ENCODE data around the gene NMB. TPM values are rescaled to one million over a fixed set of nuclear protein-coding genes. Genes with fewer than 3 reads are reported as not detected.

The NMB gene
- total and polyA plus RNA-seq, 10 donors: 1.0 to 5.5 (median 2.5) TPM

DNA sequence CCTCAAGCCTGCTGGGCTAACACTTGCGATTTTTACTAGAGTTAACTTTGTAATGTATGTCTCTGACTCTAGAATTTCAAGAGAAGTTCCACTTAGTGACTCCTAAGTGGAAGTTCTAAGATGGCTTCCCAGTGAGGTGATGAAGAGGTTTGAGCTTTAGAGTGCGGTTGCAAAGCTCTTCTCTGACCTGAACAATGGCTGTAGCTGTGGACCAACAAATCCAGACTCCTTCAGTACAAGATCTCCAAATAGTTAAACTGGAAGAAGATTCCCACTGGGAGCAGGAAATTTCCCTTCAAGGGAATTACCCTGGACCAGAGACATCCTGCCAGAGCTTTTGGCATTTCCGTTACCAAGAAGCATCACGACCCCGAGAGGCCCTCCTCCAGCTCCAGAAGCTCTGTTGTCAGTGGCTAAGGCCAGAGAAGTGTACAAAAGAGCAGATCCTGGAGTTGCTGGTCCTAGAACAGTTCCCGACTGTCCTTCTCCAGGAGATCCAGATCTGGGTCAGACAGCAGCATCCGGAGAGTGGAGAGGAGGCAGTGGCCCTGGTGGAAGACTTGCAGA, 26.2 kb downstream of the NMB start:
- WGBS, 5 donors: 28 to 46% (median 44%) methylated on average over 7 of the region's 7 CpGs
- H3K9me3 ChIP-seq: no peaks in the 10 kb centered on the region
- intact Hi-C loops (cut with DNase I; ENCODE audit: low total_unique reads): no loop called here
- TF ChIP-seq POLR2A (IDR thresholded peaks at IDR 0.05) (no peak), POLR2AphosphoS5 (IDR thresholded peaks at IDR 0.05) (no peak)
- TF ChIP-seq, protein P1, sequence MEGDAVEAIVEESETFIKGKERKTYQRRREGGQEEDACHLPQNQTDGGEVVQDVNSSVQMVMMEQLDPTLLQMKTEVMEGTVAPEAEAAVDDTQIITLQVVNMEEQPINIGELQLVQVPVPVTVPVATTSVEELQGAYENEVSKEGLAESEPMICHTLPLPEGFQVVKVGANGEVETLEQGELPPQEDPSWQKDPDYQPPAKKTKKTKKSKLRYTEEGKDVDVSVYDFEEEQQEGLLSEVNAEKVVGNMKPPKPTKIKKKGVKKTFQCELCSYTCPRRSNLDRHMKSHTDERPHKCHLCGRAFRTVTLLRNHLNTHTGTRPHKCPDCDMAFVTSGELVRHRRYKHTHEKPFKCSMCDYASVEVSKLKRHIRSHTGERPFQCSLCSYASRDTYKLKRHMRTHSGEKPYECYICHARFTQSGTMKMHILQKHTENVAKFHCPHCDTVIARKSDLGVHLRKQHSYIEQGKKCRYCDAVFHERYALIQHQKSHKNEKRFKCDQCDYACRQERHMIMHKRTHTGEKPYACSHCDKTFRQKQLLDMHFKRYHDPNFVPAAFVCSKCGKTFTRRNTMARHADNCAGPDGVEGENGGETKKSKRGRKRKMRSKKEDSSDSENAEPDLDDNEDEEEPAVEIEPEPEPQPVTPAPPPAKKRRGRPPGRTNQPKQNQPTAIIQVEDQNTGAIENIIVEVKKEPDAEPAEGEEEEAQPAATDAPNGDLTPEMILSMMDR (IDR thresholded peaks at IDR 0.05 in 8 of 11, conservative IDR thresholded peaks at IDR 0.05 in 3 of 11): no peak
- peaks cover 0 to 11% (median 0%) of the 10 kb centered on the region in 6 donors for H3K36me3 ChIP-seq
- H3K27ac ChIP-seq: peak overlapping the region; percentile 71 to 96 (median 94)
- no peak for DNase-seq
- H3K27me3 ChIP-seq (replicated peaks in 1 of 7): no peaks in the 10 kb centered on the region
- H3K4me3 ChIP-seq: peak overlapping the region; percentile 49 to 95 (median 71)
- H3K4me1 ChIP-seq: peaks cover 29 to 67% (median 47%) of the 10 kb centered on the region in 6 donors

DNA sequence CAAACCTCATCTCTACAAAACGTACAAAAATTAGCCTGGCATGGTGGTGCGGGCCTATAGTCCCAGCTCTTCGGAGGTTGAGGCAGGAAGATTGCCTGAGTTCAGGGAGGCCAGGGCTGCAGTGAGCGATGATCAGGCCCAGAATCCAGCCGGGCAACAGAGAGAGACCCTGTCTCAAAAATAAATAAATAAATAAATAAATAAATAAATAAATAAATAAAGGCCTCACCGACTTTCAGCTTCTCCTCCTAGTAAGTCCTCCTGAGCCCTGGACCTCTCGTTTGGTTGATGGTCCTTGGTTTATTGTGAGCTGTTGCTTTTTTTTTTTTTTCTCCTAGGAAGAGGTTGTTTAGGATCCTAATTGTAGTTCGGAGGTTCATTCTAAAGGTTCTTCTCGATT, 29.0 kb downstream of the NMB start:
- Histone ChIP-seq H3K27me3 (replicated peaks in 1 of 7) (no peaks in the 10 kb centered on the region), H3K4me1 (peaks cover 14 to 52% (median 29%) of the 10 kb centered on the region in 6 donors), H3K9me3 (no peaks in the 10 kb centered on the region), H3K27ac (no peak overlapping the region), H3K4me3 (no peak overlapping the region), H3K36me3 (peaks cover 0 to 10% (median 0%) of the 10 kb centered on the region in 6 donors)
- TF ChIP-seq, protein P1 (IDR thresholded peaks at IDR 0.05 in 8 of 11, conservative IDR thresholded peaks at IDR 0.05 in 3 of 11): no peak
- TF ChIP-seq POLR2A (IDR thresholded peaks at IDR 0.05) (no peak), POLR2AphosphoS5 (IDR thresholded peaks at IDR 0.05) (no peak)
- WGBS, 5 donors: 94 to 96% (median 94%) methylated on average over 9 of the region's 9 CpGs
- intact Hi-C loops (cut with DNase I; ENCODE audit: low total_unique reads): no loop called here
- peak; percentile 24 for DNase-seq

DNA sequence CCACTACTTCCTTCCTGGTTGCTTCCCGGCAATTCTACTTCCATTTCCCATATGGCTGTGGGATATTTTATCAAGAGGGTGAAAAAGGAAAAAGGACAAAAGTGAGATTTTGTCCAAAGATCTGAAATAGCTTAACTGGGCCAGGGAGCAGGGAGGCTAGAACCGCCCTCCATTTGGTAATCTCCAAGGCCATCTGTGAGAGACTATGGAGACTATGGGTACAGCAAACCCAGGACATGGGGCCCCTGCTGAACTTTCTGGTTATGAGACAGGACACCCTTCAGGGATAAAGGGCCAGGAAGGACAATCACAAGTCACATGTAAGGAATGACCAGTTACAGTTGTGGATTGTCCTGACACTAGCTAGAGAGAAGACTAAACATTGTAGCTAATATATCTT, 32.9 kb downstream of the NMB start:
- TF ChIP-seq, protein P1 (IDR thresholded peaks at IDR 0.05 in 8 of 11, conservative IDR thresholded peaks at IDR 0.05 in 3 of 11): no peak
- no peak for TF ChIP-seq POLR2A (IDR thresholded peaks at IDR 0.05)
- no peak for TF ChIP-seq POLR2AphosphoS5 (IDR thresholded peaks at IDR 0.05)
- H3K27me3 ChIP-seq (replicated peaks in 1 of 7): no peaks in the 10 kb centered on the region
- 55 to 80% (median 68%) methylated on average over 2 of the region's 2 CpGs for WGBS, 5 donors

DNA sequence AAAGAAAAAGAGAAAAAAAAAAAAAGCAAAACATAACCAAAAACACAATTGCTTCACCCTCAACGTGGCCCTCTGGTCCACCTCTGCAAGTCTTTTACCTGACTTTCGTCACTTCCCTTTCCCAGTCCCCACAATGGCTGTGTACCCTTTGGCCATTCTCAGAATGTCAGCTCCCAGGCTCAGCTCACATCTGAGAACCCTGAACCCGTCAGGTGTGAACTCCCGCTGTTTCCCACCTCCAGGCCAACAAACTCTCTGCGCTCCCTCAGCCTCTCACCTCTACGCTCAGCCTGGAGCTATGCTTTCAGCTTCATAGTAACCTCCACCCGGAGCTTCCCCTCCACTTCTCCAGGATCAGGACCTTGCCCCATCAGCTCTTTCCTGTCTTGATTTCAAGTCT, 33.6 kb downstream of the NMB start:
- H3K27me3 ChIP-seq (replicated peaks in 1 of 7): no peaks in the 10 kb centered on the region
- H3K4me1 ChIP-seq: peaks cover 0 to 11% (median 0%) of the 10 kb centered on the region in 6 donors
- intact Hi-C loops (cut with DNase I; ENCODE audit: low total_unique reads): no loop called here
- H3K27ac ChIP-seq: peak overlapping the region in 1 of 8 donors; percentile 38
- TF ChIP-seq, protein P1 (IDR thresholded peaks at IDR 0.05 in 8 of 11, conservative IDR thresholded peaks at IDR 0.05 in 3 of 11): no peak
- TF ChIP-seq POLR2AphosphoS5 (IDR thresholded peaks at IDR 0.05) (no peak), POLR2A (IDR thresholded peaks at IDR 0.05) (no peak)
- peaks cover 7 to 33% (median 29%) of the 10 kb centered on the region in 8 donors for H3K9me3 ChIP-seq
- H3K4me3 ChIP-seq: no peak overlapping the region
- no peak for DNase-seq
- H3K36me3 ChIP-seq: peaks cover 11 to 53% (median 22%) of the 10 kb centered on the region in 6 donors
- WGBS, 5 donors: 69 to 87% (median 82%) methylated on average over 6 to 7 of the region's 7 CpGs

More for the DNA sequence above, 32.9 kb downstream of the NMB start:
- H3K4me3 ChIP-seq: no peak overlapping the region
- peaks cover 11 to 48% (median 22%) of the 10 kb centered on the region in 6 donors for H3K36me3 ChIP-seq
- H3K9me3 ChIP-seq: peaks cover 7 to 27% (median 24%) of the 10 kb centered on the region in 8 donors
- peak; percentile 15 for DNase-seq
- H3K4me1 ChIP-seq: peaks cover 0 to 18% (median 2%) of the 10 kb centered on the region in 6 donors
- H3K27ac ChIP-seq: peak overlapping the region in 1 of 8 donors; percentile 38
- intact Hi-C loops (cut with DNase I; ENCODE audit: low total_unique reads): no loop called here

Data from spleen (tissue), 11 donors.